ENCODE results near the gene EFEMP1.

The EFEMP1 gene

DNA sequence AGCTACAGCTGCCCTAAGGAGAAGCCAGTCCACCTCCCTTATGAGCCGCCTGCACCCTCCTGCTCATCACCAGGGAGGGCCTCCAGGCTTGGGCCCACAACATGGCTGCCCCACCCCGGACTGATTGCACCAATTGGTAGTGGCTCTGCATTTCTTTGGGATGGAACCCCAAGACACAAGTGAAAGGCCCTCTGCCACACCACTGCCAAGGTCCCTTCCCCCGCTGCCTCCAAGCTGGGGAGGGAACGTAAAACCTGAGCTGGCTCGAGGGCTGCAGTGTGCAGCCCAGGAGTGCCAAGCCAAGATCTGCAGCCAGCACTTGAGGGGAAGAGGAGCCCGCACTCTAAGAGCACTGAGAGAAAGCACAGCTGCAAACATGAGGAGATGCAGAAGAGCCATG lies 97.3 kb downstream of the EFEMP1 start:
- no peak for DNase-seq

DNA sequence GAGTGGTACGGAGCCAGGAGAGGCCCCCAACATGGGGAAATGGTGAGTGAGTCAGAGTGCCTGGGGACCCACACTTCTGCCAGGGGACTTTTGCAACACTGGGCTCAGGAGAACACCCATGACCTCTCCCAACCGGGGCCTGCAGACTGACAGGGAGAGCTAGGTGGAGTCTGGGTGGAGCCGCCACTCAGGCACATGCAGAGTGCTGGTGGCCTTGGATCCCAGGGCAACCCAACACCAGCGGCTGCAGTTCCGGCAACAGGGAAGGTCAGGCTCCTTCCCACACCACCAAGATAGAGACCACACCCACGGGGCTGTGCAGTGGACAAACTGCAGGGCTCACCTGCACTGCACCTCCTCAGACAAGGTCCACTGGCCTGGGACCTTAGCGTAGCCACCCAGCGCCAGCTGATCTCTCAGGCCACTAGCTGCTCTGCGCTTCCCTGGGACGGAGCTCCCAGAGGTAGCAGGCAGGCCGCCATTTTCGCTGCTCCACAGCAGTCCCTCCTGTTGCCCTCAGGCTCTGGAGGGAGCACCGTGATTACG lies 99.0 kb downstream of the EFEMP1 start:
- no peak for DNase-seq
